ENCODE measurements around the gene XPC.
"Not testable (repeated sequence)": the region's sequence is repeated elsewhere in the genome, so short reads cannot be mapped to it uniquely, and the experiment has no call there.

The XPC gene

GRCh38 chr3:14133188-14133800, 45.1 kb downstream of the XPC start:
- DNase-seq (ENCODE audit: low read depth in 2 of 2), result no peak

GRCh38 chr3:14132689-14133088, 45.7 kb downstream of the XPC start:
- no peak for DNase-seq (ENCODE audit: low read depth in 2 of 2)

- no peak for DNase-seq (ENCODE audit: low read depth in 2 of 2)
These were observed 46.3 kb downstream of the XPC start for GRCh38 chr3:14132120-14132519.

- no peak for DNase-seq (ENCODE audit: low read depth in 2 of 2)
These were observed 47.3 kb downstream of the XPC start for GRCh38 chr3:14131134-14131533.

GRCh38 chr3:14130707-14131106, 47.7 kb downstream of the XPC start:
- no peak for DNase-seq (ENCODE audit: low read depth in 2 of 2)

- DNase-seq (ENCODE audit: low read depth in 2 of 2), result no peak
These were observed 48.2 kb downstream of the XPC start for GRCh38 chr3:14130230-14130629.

- no peak for DNase-seq (ENCODE audit: low read depth in 2 of 2)
These were observed 49.1 kb downstream of the XPC start for GRCh38 chr3:14129296-14129695.

- DNase-seq (ENCODE audit: low read depth in 2 of 2), result no peak
These were observed 49.7 kb downstream of the XPC start for GRCh38 chr3:14128724-14129123.

- DNase-seq (ENCODE audit: low read depth in 2 of 2), result no peak
These were observed 50.8 kb downstream of the XPC start for GRCh38 chr3:14127516-14128161.

GRCh38 chr3:14126887-14127505, 51.4 kb downstream of the XPC start:
- DNase-seq (ENCODE audit: low read depth in 2 of 2), result no peak

- DNase-seq (ENCODE audit: low read depth in 2 of 2), result no peak
These were observed 52.1 kb downstream of the XPC start for GRCh38 chr3:14126017-14126886.

GRCh38 chr3:14125193-14126016, 53.0 kb downstream of the XPC start:
- peak; percentile 91 for DNase-seq (ENCODE audit: low read depth in 2 of 2)

- DNase-seq (ENCODE audit: low read depth in 2 of 2), result peak; percentile 98
These were observed 53.7 kb downstream of the XPC start, which contains the start of the genes CHCHD4 and TMEM43 for GRCh38 chr3:14124615-14125192. Gene CHCHD4 (minus strand): TSS chr3:14124870. CDS start chr3:14124676, 194 bp downstream. Gene TMEM43 (plus strand): TSS chr3:14125052. CDS start chr3:14125194, 142 bp downstream.

GRCh38 chr3:14124223-14124614, 54.2 kb downstream of the XPC start:
- DNase-seq (ENCODE audit: low read depth in 2 of 2), result no peak

- no peak for DNase-seq (ENCODE audit: low read depth in 2 of 2)
These were observed 54.8 kb downstream of the XPC start for GRCh38 chr3:14123308-14124222.

GRCh38 chr3:14122301-14122700, 56.1 kb downstream of the XPC start:
- no peak for DNase-seq (ENCODE audit: low read depth in 2 of 2)

- DNase-seq (ENCODE audit: low read depth in 2 of 2), result no peak
These were observed 56.5 kb downstream of the XPC start for GRCh38 chr3:14121859-14122258.

GRCh38 chr3:14120921-14121448, 57.4 kb downstream of the XPC start:
- not testable (repeated sequence) for DNase-seq (ENCODE audit: low read depth in 2 of 2)

GRCh38 chr3:14120111-14120920, 58.1 kb downstream of the XPC start:
- DNase-seq (ENCODE audit: low read depth in 2 of 2), result no peak
